ENCODE results near the gene OGDH.
A peak's percentile ranks its signal among the peaks of the same experiment; 100 is the strongest.

OGDH gene

GRCh38 chr7:44748948-44749731 is 142.7 kb downstream of the OGDH start:
- no peak for DNase-seq

GRCh38 chr7:44749992-44750391 is 143.6 kb downstream of the OGDH start:
- no peak for DNase-seq

GRCh38 chr7:44750424-44750823 is 144.0 kb downstream of the OGDH start:
- no peak for DNase-seq

- peak; percentile 82 for DNase-seq
These were observed 144.6 kb downstream of the OGDH start for GRCh38 chr7:44750921-44751571.

GRCh38 chr7:44752822-44753221 is 146.4 kb downstream of the OGDH start:
- DNase-seq: no peak

- no peak for DNase-seq
These were observed 148.6 kb downstream of the OGDH start for GRCh38 chr7:44754802-44755697.

GRCh38 chr7:44755698-44756627 is 149.5 kb downstream of the OGDH start:
- no peak for DNase-seq

- no peak for DNase-seq
These were observed 150.5 kb downstream of the OGDH start for GRCh38 chr7:44756904-44757303.

- DNase-seq: no peak
These were observed 150.9 kb downstream of the OGDH start for GRCh38 chr7:44757311-44757710.

GRCh38 chr7:44757739-44758138 is 151.3 kb downstream of the OGDH start:
- no peak for DNase-seq

All from inflammatory macrophage treated with lipopolysaccharide for 4 hours (primary cell).